Effector memory CD4-positive, alpha-beta T cell (primary cell): ENCODE measurements around the gene KDM3A.

Experiments used
- DNase-seq, 3 donors: peaks; one replicate each; pipeline ENCODE4 v3.0.0-alpha.2; 2020
- H3K27ac ChIP-seq: 2 replicates; pipeline ENCODE4 v1.7.0; 2013; ENCODE audit warnings: mild to moderate bottlenecking, low read length, moderate library complexity; ENCODE audit not compliant: insufficient read depth, poor library complexity, severe bottlenecking
- H3K27me3 ChIP-seq: replicated peaks from 2 replicates; pipeline ENCODE4 v1.7.0; 2013; ENCODE audit warnings: mild to moderate bottlenecking, low read length; ENCODE audit not compliant: insufficient read depth, control insufficient read depth, poor library complexity, severe bottlenecking
- H3K36me3 ChIP-seq: 2 replicates; pipeline ENCODE4 v1.7.0; 2013; ENCODE audit warnings: mild to moderate bottlenecking, low read length, moderate library complexity; ENCODE audit not compliant: control insufficient read depth, insufficient read depth
- H3K4me1 ChIP-seq: 2 replicates; pipeline ENCODE4 v1.7.0; 2013; ENCODE audit warnings: low read length, mild to moderate bottlenecking; ENCODE audit not compliant: control insufficient read depth, insufficient read depth, poor library complexity, severe bottlenecking
- H3K4me3 ChIP-seq: 2 replicates; pipeline ENCODE4 v1.7.0; 2013; ENCODE audit warnings: low read length, low read depth, mild to moderate bottlenecking; ENCODE audit not compliant: insufficient read depth, poor library complexity, severe bottlenecking
- H3K9me3 ChIP-seq: 2 replicates; pipeline ENCODE4 v1.7.0; 2013; ENCODE audit warnings: mild to moderate bottlenecking, low read length, moderate library complexity; ENCODE audit not compliant: control insufficient read depth

KDM3A gene

DNA sequence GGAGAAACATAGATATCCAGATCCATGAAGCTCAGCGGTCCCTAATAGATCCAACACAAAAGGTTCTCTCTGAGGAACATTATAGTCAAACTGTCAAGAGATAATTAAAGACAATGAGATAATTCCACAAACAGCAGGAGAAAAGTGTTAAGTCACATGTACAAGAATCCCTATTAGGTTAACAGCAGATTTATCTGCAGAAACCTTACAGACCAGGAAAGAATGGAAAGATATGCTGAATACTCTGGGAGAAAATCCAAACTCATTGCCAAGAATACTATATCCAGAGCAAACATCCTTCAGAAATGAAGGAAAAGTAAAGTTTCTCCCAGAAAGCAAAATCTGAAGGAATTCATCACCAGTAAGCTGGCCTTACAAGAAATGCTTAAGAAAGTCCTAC is 10.8 kb upstream of the KDM3A start:
- H3K9me3 ChIP-seq = no peaks in the 10 kb centered on the region

DNA sequence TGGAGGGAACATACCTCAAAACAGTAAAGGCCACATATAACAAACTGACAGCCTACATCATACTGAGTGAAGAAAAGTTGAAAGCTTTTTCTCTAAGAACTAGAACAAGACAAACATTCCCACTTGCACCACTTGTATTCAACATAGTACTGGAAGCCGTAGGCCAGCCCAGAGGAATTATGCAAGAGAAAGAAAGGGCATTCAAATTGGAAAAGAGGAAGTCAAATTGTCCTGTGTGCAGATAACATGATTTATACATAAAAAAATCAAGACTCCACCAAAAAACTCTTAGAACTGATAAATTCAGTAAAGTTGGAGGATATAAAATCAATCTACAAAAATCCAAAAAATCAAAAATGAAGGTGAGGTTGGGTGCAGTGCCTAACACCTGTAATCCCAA is 8.0 kb upstream of the KDM3A start:
- Histone ChIP-seq H3K4me3 (no peak overlapping the region), H3K9me3 (no peaks in the 10 kb centered on the region), H3K4me1 (no peaks in the 10 kb centered on the region), H3K36me3 (no peaks in the 10 kb centered on the region), H3K27me3 (no peaks in the 10 kb centered on the region), H3K27ac (no peak overlapping the region)
- no peak for DNase-seq

More for the DNA sequence above, 10.8 kb upstream of the KDM3A start:
- Histone ChIP-seq H3K4me3 (no peak overlapping the region), H3K27ac (no peak overlapping the region), H3K27me3 (no peaks in the 10 kb centered on the region), H3K36me3 (no peaks in the 10 kb centered on the region), H3K4me1 (no peaks in the 10 kb centered on the region)
- DNase-seq = no peak

DNA sequence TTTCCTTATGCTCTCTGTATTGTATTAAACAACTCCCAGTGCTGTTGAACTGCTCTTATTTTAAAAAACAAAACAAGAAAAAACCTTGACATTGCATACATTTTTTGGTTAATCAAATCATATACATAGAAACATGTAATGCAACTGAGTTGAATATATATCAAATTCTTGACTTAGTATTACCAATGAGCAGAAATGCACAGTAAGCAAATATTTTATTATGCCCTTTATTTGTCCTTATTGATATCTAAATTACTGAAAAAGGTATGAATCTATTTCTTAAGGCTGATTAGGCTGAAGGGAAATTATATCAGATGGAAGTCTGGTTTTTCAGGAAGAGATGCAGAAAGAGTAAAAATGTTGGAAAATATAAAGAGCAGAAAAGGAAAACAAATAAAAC is 6.9 kb upstream of the KDM3A start:
- no peak overlapping the region for H3K27ac ChIP-seq
- H3K9me3 ChIP-seq = no peaks in the 10 kb centered on the region
- no peaks in the 10 kb centered on the region for H3K36me3 ChIP-seq
- no peak for DNase-seq
- H3K4me1 ChIP-seq = no peaks in the 10 kb centered on the region
- H3K4me3 ChIP-seq = no peak overlapping the region
- no peaks in the 10 kb centered on the region for H3K27me3 ChIP-seq

DNA sequence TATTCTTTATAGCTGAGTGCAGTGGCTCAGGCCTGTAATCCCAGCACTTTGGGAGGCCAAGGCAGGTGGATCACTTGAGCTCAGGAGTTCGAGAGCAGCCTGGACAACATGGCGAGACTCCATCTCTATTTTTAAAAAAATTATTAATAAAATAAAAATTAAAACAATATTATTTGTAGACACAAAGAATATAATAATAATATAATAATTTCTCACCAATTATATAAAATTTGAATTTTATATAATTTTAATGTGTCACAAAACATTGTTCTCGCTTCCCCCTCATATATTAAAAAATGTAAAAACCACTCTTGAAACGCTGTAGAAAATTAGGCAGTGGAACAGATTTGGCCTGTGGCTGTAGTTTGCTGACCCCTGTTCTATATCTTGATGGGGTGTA is 5.6 kb upstream of the KDM3A start:
- no peaks in the 10 kb centered on the region for H3K27me3 ChIP-seq
- H3K27ac ChIP-seq = no peak overlapping the region
- H3K9me3 ChIP-seq = no peaks in the 10 kb centered on the region
- H3K4me3 ChIP-seq = no peak overlapping the region
- H3K4me1 ChIP-seq = no peaks in the 10 kb centered on the region
- no peak for DNase-seq
- H3K36me3 ChIP-seq = no peaks in the 10 kb centered on the region

DNA sequence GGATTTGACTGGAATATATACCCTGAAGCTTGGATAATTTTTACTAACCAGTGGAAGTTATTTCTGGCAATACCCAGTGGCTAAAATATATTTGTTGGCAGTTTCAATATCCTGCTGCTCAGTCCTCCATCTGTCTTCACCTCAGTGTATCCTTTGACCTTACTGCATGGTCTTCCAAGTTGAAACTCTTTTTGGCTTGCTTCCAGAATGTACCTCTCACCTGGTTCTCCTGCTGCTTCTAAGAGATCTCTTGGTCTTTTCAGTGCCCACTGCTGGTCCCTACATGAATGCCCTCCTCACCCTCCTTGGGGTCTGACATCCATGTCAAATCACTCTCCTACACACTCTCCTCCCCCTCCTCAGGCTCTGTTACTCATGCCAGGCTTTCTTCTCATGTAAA is 4.8 kb upstream of the KDM3A start:
- DNase-seq = no peak
- Histone ChIP-seq H3K27me3 (no peaks in the 10 kb centered on the region), H3K4me1 (no peaks in the 10 kb centered on the region), H3K4me3 (no peak overlapping the region), H3K36me3 (no peaks in the 10 kb centered on the region), H3K9me3 (no peaks in the 10 kb centered on the region), H3K27ac (no peak overlapping the region)

DNA sequence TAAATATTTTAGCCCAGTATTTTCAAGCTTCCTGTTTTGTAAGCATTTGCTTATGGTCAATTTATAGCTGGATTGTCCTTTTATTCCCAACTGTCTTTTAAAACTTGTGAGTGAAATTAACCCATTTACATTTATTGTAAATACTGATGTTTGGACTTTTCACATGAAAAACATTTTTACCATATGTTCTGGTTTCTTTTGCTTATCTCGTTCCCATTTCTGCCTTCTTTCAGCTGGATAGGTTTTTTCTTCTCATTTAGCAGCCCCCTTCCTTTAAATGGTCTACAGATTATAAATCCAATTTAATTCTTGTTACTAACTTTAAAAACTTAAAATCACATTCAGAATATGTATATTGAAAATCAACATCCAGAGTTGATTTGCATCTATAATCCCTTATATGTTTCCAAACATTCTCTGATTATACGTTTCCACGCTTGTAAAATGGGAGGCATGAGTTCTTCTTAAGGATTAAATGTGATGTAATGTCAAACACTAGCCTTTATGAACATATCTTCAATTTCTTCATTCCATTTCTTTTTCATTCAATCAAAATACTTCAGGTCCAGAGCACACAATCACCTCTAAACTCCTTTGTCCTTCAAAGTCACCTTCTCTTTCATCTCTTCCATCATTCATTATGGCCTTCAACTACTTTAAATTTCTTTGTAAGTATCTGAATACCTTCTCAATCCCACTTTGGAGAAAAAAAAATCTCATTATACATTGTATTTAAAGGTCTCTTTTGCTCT is 1.1 kb upstream of the KDM3A start:
- Histone ChIP-seq H3K27ac (peak overlapping the region; percentile 84), H3K27me3 (no peaks in the 10 kb centered on the region), H3K4me1 (peaks cover 16% of the 10 kb centered on the region), H3K9me3 (no peaks in the 10 kb centered on the region), H3K4me3 (no peak overlapping the region), H3K36me3 (no peaks in the 10 kb centered on the region)
- no peak for DNase-seq

DNA sequence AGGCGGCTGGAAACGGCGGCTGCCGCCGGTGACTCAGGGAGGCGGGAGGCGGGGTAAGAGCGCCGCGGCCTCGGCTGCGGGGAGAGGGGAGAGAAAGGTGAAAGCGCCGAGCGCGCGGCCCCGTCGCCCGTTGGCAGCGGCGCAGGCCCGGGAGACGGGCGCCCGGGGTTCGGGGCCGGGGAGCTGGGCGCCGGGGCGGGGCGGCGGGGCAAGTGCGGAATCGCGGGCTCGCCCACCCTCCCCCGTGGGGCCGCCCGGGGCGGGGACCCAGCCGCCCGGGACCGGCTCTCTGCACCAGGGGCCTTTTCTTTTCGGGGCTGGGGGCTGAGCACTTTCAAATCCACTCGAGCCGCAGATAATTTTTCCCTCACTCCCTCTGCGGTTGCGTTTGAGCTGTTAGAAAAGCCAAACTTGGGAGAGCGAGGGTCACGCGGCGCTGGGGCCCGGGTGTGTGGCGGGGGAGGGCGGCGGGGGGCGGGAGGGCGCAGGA is 266 bp downstream of the KDM3A start:
- peak overlapping the region; percentile 84 for H3K27ac ChIP-seq
- no peaks in the 10 kb centered on the region for H3K36me3 ChIP-seq
- H3K27me3 ChIP-seq = no peaks in the 10 kb centered on the region
- H3K4me1 ChIP-seq = peaks cover 23% of the 10 kb centered on the region
- no peak for DNase-seq
- no peaks in the 10 kb centered on the region for H3K9me3 ChIP-seq
- H3K4me3 ChIP-seq = peak overlapping the region; percentile 64

DNA sequence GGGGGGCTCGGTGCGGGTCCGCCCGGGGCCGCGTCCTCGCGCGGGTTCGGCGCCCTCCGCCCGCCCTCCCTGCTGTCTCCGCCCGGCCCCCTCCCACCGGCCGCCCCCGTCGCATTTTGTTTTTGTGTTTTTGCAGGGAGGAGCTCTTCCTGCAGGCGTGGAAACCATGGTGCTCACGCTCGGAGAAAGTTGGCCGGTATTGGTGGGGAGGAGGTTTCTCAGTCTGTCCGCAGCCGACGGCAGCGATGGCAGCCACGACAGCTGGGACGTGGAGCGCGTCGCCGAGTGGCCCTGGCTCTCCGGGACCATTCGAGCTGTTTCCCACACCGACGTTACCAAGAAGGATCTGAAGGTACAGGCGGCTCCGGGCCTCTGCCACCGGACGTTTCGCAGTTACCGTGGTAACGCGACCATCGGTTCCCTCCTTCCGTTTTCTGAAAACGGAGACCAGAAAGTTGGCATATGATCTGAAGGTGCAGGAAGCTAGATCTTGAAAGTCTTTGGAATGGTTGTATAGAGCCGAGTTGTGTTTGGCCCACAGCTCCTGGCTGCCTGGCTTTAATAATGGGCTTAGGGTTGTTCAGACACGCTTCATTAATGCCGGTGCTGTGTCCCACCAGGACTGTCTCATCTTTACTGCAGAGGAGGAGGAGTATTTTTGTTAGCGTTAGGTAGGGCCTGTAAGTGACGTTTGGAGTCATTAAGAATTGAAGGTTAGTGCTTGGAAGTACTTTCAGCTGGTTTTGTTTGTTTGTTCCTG is 891 bp downstream of the KDM3A start:
- H3K27me3 ChIP-seq = no peaks in the 10 kb centered on the region
- H3K27ac ChIP-seq = peak overlapping the region; percentile 84
- peak; percentile 55 to 65 (median 64) for DNase-seq
- no peaks in the 10 kb centered on the region for H3K36me3 ChIP-seq
- H3K9me3 ChIP-seq = no peaks in the 10 kb centered on the region
- H3K4me3 ChIP-seq = peak overlapping the region; percentile 64
- peaks cover 27% of the 10 kb centered on the region for H3K4me1 ChIP-seq

DNA sequence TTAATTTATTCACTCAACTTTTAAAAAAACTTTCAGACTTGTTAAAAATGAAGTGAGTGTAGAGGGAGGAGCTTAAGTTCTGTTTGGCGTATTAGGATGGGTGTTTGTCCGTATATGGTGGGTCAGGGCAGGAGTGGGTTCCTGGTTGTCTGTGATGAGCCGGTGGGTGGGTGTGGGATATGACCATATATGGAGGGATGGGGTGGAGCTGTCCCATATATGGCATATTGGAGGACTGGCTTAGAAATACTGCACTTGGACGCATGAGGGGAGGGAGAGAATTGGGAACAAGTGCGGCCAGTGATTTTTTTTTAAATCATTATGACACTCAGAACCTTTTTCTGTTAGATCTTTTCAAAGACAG is 1.5 kb downstream of the KDM3A start:
- peak; percentile 70 to 79 (median 76) for DNase-seq
- H3K4me1 ChIP-seq = peaks cover 27% of the 10 kb centered on the region
- H3K9me3 ChIP-seq = no peaks in the 10 kb centered on the region
- H3K36me3 ChIP-seq = no peaks in the 10 kb centered on the region
- peak overlapping the region; percentile 84 for H3K27ac ChIP-seq
- H3K27me3 ChIP-seq = no peaks in the 10 kb centered on the region
- H3K4me3 ChIP-seq = peak overlapping the region; percentile 64

DNA sequence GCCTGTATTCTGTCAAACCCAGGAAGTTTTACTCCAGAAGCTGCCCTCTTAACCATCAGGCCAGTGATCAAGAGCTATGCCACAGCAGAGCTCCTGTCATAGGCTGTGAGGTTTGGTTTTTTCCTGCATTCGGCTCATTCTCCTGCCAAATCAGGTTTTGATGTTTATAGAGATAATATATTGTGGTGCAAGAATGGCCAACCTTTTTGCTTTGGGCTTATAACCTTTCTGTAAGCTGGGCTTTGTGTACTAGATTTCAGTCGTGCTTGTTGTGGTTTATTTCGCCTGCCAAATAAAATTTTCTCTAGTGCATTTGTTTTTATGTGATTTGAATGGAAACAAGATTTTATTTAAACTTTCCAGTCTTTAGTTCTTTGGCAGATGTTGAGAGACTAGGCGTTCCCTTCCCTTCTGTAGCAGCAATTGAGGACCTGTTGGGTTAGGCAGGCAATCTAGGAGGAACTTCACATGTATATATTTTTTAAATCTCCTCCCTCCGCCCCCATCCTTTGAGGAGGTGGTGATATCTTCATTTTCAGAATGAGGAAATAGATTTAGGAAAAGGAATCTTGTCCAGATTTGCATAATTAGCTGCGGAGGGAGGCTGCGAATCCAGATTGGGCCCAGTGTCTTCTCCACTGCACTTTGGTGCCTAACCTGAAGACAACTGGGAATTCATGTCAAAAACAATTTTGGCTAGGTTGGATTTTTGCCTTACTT is 2.6 kb downstream of the KDM3A start:
- no peaks in the 10 kb centered on the region for H3K36me3 ChIP-seq
- H3K9me3 ChIP-seq = no peaks in the 10 kb centered on the region
- peak overlapping the region; percentile 84 for H3K27ac ChIP-seq
- H3K4me1 ChIP-seq = peaks cover 31% of the 10 kb centered on the region
- H3K4me3 ChIP-seq = peak overlapping the region; percentile 64
- DNase-seq = no peak
- no peaks in the 10 kb centered on the region for H3K27me3 ChIP-seq
